Endothelial cell of umbilical vein (primary cell): ENCODE results near the gene GABARAP. TPM values are rescaled to one million over a fixed set of nuclear protein-coding genes. Genes with fewer than 3 reads are reported as not detected.

Experiments
- BruUV-seq: library from RNA; stranded (reverse); fragments of 400-500 nt; replicated peaks from 2 replicates; lab custom pipeline; 2021; lab: Mats Ljungman, UMichigan
- CTCF ChIA-PET: fragments of 300-600, 350-600 bp; sonication (Branson Sonifier 250); formaldehyde crosslinking; loops from one replicate; lab custom pipeline; 2021; ENCODE audit warnings: antibody characterized with exemption, inconsistent platforms; lab: Charles Lee
- POLR2A ChIA-PET: fragments of 300-600, 350-600 bp; sonication (Branson Sonifier 250); formaldehyde crosslinking; loops from one replicate; lab custom pipeline; 2021; ENCODE audit warnings: antibody characterized with exemption, inconsistent platforms; lab: Charles Lee
- DNase-seq: peaks from one replicate; pipeline ENCODE4 v3.0.0-alpha.2; 2011; ENCODE audit warnings: low read depth, low spot score
- FAIRE-seq: peaks from 2 replicates; lab custom pipeline; 2011; peaks lifted over from hg19 to GRCh38; lab: Jason Lieb, UNC
- H2AFZ ChIP-seq: 2 replicates; pipeline ENCODE4 v1.6.0; 2012; ENCODE audit warnings: low read depth, low read length, control low read depth, inconsistent platforms
- H3K27ac ChIP-seq: 2 replicates; pipeline ENCODE4 v1.5.1; 2011; ENCODE audit warnings: low read depth, mild to moderate bottlenecking, control low read depth, low read length, moderate library complexity; ENCODE audit not compliant: insufficient read depth
- H3K27me3 ChIP-seq, 2 experiments: 2 replicates each; pipeline versions ENCODE4 v1.6.0 to v1.6.1; 2011; ENCODE audit warnings: low read length in 2 of 2, mixed read lengths in 1 of 2; ENCODE audit not compliant: control insufficient read depth in 2 of 2, insufficient read depth in 2 of 2
- H3K36me3 ChIP-seq, 2 experiments: 2 replicates in 1 of 2; 3 replicates in 1 of 2; pipeline ENCODE4 v1.5.1; 2011; ENCODE audit warnings: low read length in 2 of 2, mild to moderate bottlenecking in 1 of 2, moderate library complexity in 1 of 2; ENCODE audit not compliant: control insufficient read depth in 2 of 2, insufficient read depth in 2 of 2; ENCODE audit errors: extremely low read depth in 1 of 2
- H3K4me1 ChIP-seq: 3 replicates; pipeline ENCODE4 v1.5.1; 2011; ENCODE audit warnings: mild to moderate bottlenecking, low read length; ENCODE audit not compliant: control insufficient read depth, insufficient read depth; ENCODE audit errors: extremely low read depth
- H3K4me2 ChIP-seq: 2 replicates; pipeline ENCODE4 v1.6.1; 2011; ENCODE audit warnings: low read length, control low read depth, mixed read lengths; ENCODE audit not compliant: insufficient read depth
- H3K4me3 ChIP-seq, 3 experiments: fragments of 200-600 bp in 1 of 3; sonication (generic), shearing (Covaris generic) in 1 of 3; replicated peaks in 1 of 3; 2 replicates each; pipeline ENCODE4 v1.5.1; 2011 to 2016; ENCODE audit warnings: control low read depth in 3 of 3, low read length in 3 of 3, mild to moderate bottlenecking in 2 of 3, inconsistent platforms in 1 of 3, low read depth in 1 of 3, moderate library complexity in 1 of 3; ENCODE audit not compliant: insufficient read depth in 1 of 3
- H3K79me2 ChIP-seq: 2 replicates; pipeline ENCODE4 v1.6.0; 2012; ENCODE audit warnings: low read length, inconsistent platforms; ENCODE audit not compliant: control insufficient read depth, insufficient read depth
- H3K9ac ChIP-seq: replicated peaks from 2 replicates; pipeline ENCODE3; 2011; ENCODE audit warnings: low read length, control low read depth; ENCODE audit not compliant: insufficient read depth; ENCODE audit errors: extremely low read depth
- H3K9me1 ChIP-seq: replicated peaks from 3 replicates; pipeline ENCODE4 v1.6.0; 2011; ENCODE audit warnings: mild to moderate bottlenecking, low read length; ENCODE audit not compliant: control insufficient read depth, insufficient read depth; ENCODE audit errors: extremely low read depth
- H3K9me3 ChIP-seq: replicated peaks from 2 replicates; pipeline ENCODE4 v1.5.1; 2012; ENCODE audit warnings: low read length, inconsistent platforms; ENCODE audit not compliant: control insufficient read depth, insufficient read depth
- H4K20me1 ChIP-seq: replicated peaks from 2 replicates; pipeline ENCODE3; 2011; ENCODE audit warnings: mild to moderate bottlenecking, low read length; ENCODE audit not compliant: control insufficient read depth, insufficient read depth; ENCODE audit errors: extremely low read depth
- CTCF ChIP-seq, 2 donors: IDR thresholded peaks; 1 replicate in 1 of 2; 2 replicates in 1 of 2; pipeline ENCODE4 v1.5.1; 2011; ENCODE audit warnings: low read length in 2 of 2, mild to moderate bottlenecking in 2 of 2, moderate library complexity in 2 of 2, control low read depth in 1 of 2, inconsistent platforms in 1 of 2, low read depth in 1 of 2; ENCODE audit not compliant: insufficient read depth in 1 of 2; ENCODE audit errors: extremely low read depth in 1 of 2
- EZH2 ChIP-seq: IDR thresholded peaks from 2 replicates; pipeline ENCODE4 v1.6.1; 2012; ENCODE audit warnings: borderline replicate concordance, low read depth, mild to moderate bottlenecking, moderate library complexity, low read length, inconsistent platforms; ENCODE audit not compliant: severe bottlenecking
- FOS ChIP-seq: IDR thresholded peaks from 2 replicates; pipeline ENCODE4 v1.6.1; 2011; ENCODE audit warnings: mild to moderate bottlenecking, low read length, moderate library complexity, borderline replicate concordance; ENCODE audit not compliant: insufficient read depth
- GATA2 ChIP-seq: IDR thresholded peaks from 2 replicates; pipeline ENCODE4 v1.7.0; 2011; ENCODE audit warnings: low read depth, mild to moderate bottlenecking, moderate library complexity, mixed read lengths, low read length; ENCODE audit not compliant: insufficient read length, insufficient read depth
- JUN ChIP-seq: IDR thresholded peaks from 2 replicates; pipeline ENCODE4 v1.6.1; 2011; ENCODE audit warnings: borderline replicate concordance, low read depth; ENCODE audit not compliant: insufficient read length, insufficient read depth
- MAX ChIP-seq: IDR thresholded peaks from 2 replicates; pipeline ENCODE4 v1.6.1; 2011; ENCODE audit not compliant: insufficient read depth, insufficient read length
- MYC ChIP-seq: IDR thresholded peaks from one replicate; pipeline ENCODE4 v1.6.1; 2011; ENCODE audit warnings: mild to moderate bottlenecking, low read depth, low read length
- POLR2A ChIP-seq: IDR thresholded peaks from 2 replicates; pipeline ENCODE4 v1.6.1; 2012; ENCODE audit warnings: low read depth, mild to moderate bottlenecking, control low read depth, low read length
- POLR2AphosphoS5 ChIP-seq: IDR thresholded peaks from 2 replicates; pipeline ENCODE4 v1.6.1; 2012; ENCODE audit warnings: low read depth, mild to moderate bottlenecking, control low read depth, low read length, moderate library complexity; ENCODE audit not compliant: insufficient read depth
- dilution Hi-C: fragments of 300-500 bp; cut with MboI; formaldehyde crosslinking; loops from one replicate; pipeline ENCODE4 v1.15.0; 2019; ENCODE audit warnings: low sequenced_read_pairs; ENCODE audit not compliant: extremely low pct_ligation_motif_present
- intact Hi-C: fragments of 100-400 bp; cut with micrococcal nuclease; formaldehyde crosslinking; loops from one replicate; pipeline ENCODE4 v1.10.0; 2022
- polyA plus RNA-seq, 4 experiments: library from polyadenylated mRNA; depleted of rRNA in 3 of 4; stranded (reverse) in 3 of 4; unstranded in 1 of 4; fragments of >200 nt; gene quantifications; 2 replicates each; pipeline versions ENCODE4 v1.2.1 to v1.2.3, GENCODE V29; 2011 to 2012; ENCODE audit warnings: missing spikeins in 1 of 4
- total RNA-seq: library from RNA; stranded (reverse); gene quantifications from 2 replicates; pipeline ENCODE4 v1.2.3, GENCODE V29; 2021

Gene GABARAP
- total and polyA plus RNA-seq, 2 donors (not counting 3 experiments of a cell fraction or from before 2014, with no cell fraction given): 401 to 882 TPM

GRCh38 chr17:7283471-7284216 lies 41.4 kb upstream of the GABARAP start:
- Histone ChIP-seq H3K36me3 (no peaks in the 10 kb centered on the region), H3K4me3 (no peak overlapping the region), H3K79me2 (no peaks in the 10 kb centered on the region), H3K27me3 (peaks cover 8 to 19% of the 10 kb centered on the region in 2 experiments), H3K4me2 (no peak overlapping the region), H3K27ac (no peak overlapping the region), H3K4me1 (peaks cover 9% of the 10 kb centered on the region), H3K9me1 (no peaks in the 10 kb centered on the region), H3K9ac (no peak overlapping the region), H4K20me1 (no peaks in the 10 kb centered on the region), H2AFZ (no peak overlapping the region), H3K9me3 (no peaks in the 10 kb centered on the region)
- ChIA-PET POLR2A (no interaction called here), CTCF (interaction anchor here (1.0 to 10.2 kb wide), 2 partner anchors 13 to 238 kb away, joined by 3 to 170 read pairs; no protein-coding TSS in a partner anchor)
- TF ChIP-seq POLR2AphosphoS5: no peak
- no peak for TF ChIP-seq POLR2A
- TF ChIP-seq MAX: no peak
- no peak for TF ChIP-seq EZH2
- no peak for TF ChIP-seq JUN
- no peak for TF ChIP-seq MYC
- no peak for TF ChIP-seq FOS
- no peak for TF ChIP-seq CTCF (IDR thresholded peaks at IDR 0.05; ENCODE audit: extremely low read depth in 1 of 2, insufficient read depth in 1 of 2, low read depth in 1 of 2, low read length in 2 of 2)
- no peak for TF ChIP-seq GATA2
- BruUV-seq: no TSS peak
- dilution Hi-C loops: no loop called here
- DNase-seq (no peak), FAIRE-seq (no peak)
- intact Hi-C loops: no loop called here
